GM18909 (cell line): ENCODE results near the gene TTC33.

Experiments used
- ATAC-seq: cut with Tn5 transposase; IDR thresholded peaks from one replicate; pipeline ENCODE4 v1.9.1; 2021; ENCODE audit warnings: mild to moderate bottlenecking; ENCODE audit not compliant: unreplicated experiment, poor library complexity

TTC33 gene

GRCh38 chr5:40682154-40683017, 73.4 kb downstream of the TTC33 start:
- ATAC-seq, result no peak

- ATAC-seq, result peak; percentile 25
Observed at GRCh38 chr5:40681363-40682153, 74.2 kb downstream of the TTC33 start.

- no peak for ATAC-seq
Observed at GRCh38 chr5:40680741-40681362, 74.9 kb downstream of the TTC33 start.

GRCh38 chr5:40679913-40680681, 75.7 kb downstream of the TTC33 start, which contains the start of gene PTGER4:
PTGER4 (plus strand) TSS chr5:40679915; CDS start chr5:40680994, 1,079 bp downstream.
- peak; percentile 39 for ATAC-seq

- peak; percentile 74 for ATAC-seq
Observed at GRCh38 chr5:40679148-40679912, 76.4 kb downstream of the TTC33 start.

GRCh38 chr5:40678460-40679147, 77.2 kb downstream of the TTC33 start:
- ATAC-seq, result no peak

GRCh38 chr5:40678026-40678425, 77.7 kb downstream of the TTC33 start:
- ATAC-seq, result no peak

- no peak for ATAC-seq
Observed at GRCh38 chr5:40677456-40677855, 78.3 kb downstream of the TTC33 start.

GRCh38 chr5:40676613-40677343, 79.0 kb downstream of the TTC33 start:
- ATAC-seq, result no peak

- no peak for ATAC-seq
Observed at GRCh38 chr5:40675396-40676133, 80.2 kb downstream of the TTC33 start.

GRCh38 chr5:40674661-40675235, 81.0 kb downstream of the TTC33 start:
- ATAC-seq, result no peak

- no peak for ATAC-seq
Observed at GRCh38 chr5:40672425-40672824, 83.3 kb downstream of the TTC33 start.

- no peak for ATAC-seq
Observed at GRCh38 chr5:40669606-40670390, 86.0 kb downstream of the TTC33 start.

- no peak for ATAC-seq
Observed at GRCh38 chr5:40667161-40667663, 88.5 kb downstream of the TTC33 start.

GRCh38 chr5:40666657-40667056, 89.1 kb downstream of the TTC33 start:
- no peak for ATAC-seq

GRCh38 chr5:40665635-40666298, 90.0 kb downstream of the TTC33 start:
- no peak for ATAC-seq
